Measurements from ENCODE around the gene LSM14A.

DNA sequence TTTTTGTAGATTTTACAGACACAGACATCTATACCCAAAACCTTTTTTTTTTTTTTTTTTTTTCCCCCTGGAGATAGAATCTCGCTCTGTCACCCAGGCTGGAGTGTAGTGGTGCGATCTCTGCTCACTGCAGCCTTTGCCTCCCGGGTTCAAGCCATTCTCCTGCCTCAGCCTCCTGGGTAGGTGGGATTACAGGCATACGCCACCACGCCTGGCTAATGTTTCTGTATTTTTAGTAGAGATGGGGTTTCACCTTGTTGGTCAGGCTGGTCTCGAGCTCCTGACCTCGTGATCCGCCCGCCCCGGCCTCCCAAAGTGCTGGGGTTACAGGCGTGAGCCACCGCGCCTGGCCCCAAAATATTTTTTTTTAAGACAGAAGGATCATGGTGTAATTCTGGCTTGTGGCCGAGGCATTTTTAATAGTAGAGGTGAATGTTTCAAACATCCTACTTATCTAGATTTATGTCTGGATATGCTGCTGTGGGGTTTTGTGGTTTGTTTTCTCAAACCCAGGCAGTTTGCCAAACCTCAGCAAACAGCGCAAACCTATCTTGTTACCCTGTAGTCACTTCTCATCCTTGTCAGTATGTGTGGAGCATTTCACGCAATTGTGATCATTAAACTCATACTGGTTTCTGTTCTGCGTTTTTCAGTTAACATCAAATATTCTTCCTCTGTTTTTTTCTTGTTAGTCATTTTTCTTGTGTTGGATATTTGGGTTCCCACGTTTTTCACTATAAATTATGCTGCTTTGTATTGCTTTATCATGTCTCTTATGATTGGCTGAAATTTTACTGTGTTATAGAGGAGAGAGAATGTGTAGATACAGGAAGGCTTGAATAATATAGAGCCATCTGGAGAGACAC lies 45.9 kb downstream of the LSM14A start:
- TF ChIP-seq, protein P1, sequence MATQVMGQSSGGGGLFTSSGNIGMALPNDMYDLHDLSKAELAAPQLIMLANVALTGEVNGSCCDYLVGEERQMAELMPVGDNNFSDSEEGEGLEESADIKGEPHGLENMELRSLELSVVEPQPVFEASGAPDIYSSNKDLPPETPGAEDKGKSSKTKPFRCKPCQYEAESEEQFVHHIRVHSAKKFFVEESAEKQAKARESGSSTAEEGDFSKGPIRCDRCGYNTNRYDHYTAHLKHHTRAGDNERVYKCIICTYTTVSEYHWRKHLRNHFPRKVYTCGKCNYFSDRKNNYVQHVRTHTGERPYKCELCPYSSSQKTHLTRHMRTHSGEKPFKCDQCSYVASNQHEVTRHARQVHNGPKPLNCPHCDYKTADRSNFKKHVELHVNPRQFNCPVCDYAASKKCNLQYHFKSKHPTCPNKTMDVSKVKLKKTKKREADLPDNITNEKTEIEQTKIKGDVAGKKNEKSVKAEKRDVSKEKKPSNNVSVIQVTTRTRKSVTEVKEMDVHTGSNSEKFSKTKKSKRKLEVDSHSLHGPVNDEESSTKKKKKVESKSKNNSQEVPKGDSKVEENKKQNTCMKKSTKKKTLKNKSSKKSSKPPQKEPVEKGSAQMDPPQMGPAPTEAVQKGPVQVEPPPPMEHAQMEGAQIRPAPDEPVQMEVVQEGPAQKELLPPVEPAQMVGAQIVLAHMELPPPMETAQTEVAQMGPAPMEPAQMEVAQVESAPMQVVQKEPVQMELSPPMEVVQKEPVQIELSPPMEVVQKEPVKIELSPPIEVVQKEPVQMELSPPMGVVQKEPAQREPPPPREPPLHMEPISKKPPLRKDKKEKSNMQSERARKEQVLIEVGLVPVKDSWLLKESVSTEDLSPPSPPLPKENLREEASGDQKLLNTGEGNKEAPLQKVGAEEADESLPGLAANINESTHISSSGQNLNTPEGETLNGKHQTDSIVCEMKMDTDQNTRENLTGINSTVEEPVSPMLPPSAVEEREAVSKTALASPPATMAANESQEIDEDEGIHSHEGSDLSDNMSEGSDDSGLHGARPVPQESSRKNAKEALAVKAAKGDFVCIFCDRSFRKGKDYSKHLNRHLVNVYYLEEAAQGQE (IDR thresholded peaks at IDR 0.05; ENCODE audit: low read depth), result no peak
- TF ChIP-seq CEBPB (IDR thresholded peaks at IDR 0.05) (no peak), RAD21 (IDR thresholded peaks at IDR 0.05; ENCODE audit: low read depth) (no peak)
